Measurements from ENCODE around the gene LMAN2.

The LMAN2 gene

DNA sequence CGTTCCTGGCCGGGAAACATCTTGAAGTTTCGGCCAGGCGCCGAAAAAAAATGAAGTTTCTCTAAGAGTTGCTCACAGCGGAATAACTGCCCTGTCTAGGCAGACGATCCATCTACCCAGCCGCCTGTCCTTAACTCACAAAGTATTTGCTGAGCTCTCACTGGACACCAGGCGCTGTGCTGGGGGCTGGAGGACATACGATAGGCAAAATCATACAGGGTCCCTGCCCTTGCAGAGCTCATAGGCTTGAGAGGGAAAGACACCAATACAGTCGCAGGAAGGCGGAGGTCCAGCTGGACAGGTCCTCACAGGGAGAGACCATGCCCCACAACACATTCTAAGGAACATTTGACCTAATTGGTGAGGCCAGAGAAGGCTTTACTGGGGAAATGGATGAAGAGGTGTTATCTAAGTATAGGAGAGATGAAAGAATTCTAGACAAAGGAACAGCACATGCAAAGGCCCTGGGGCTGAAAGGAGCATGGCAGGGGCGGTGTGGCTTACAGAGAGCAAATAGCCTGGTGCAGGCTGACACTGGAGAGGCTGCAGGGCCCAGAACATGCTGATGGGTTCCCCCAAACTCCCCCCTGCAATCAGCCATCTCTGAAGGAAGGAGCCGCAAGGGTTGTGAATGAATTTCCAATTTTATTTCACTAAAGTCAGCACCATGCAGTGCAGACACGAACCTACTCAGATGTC, 37.8 kb downstream of the LMAN2 start:
- no peak for DNase-seq
- no peak for TF ChIP-seq CTCF (IDR thresholded peaks at IDR 0.05; ENCODE audit: low read depth, low read length)
- Histone ChIP-seq H3K4me3 (ENCODE audit: low read depth, low read length) (no peak overlapping the region), H3K4me1 (peaks cover 6% of the 10 kb centered on the region; the same call in 1 of the 2 replicates), H3K36me3 (peaks cover 2% of the 10 kb centered on the region; the same call in 1 of the 2 replicates), H3K27me3 (no peaks in the 10 kb centered on the region), H3K9me3 (no peaks in the 10 kb centered on the region)

GRCh38 chr5:177312649-177313181, 38.8 kb downstream of the LMAN2 start:
- TF ChIP-seq CTCF (IDR thresholded peaks at IDR 0.05; ENCODE audit: low read depth, low read length): no peak
- peaks cover 6% of the 10 kb centered on the region; the same call in 1 of the 2 replicates for H3K4me1 ChIP-seq
- peak overlapping the region; percentile 78 for H3K4me3 ChIP-seq (ENCODE audit: low read depth, low read length)
- no peaks in the 10 kb centered on the region for H3K27me3 ChIP-seq
- peaks cover 4% of the 10 kb centered on the region for H3K36me3 ChIP-seq
- no peaks in the 10 kb centered on the region for H3K9me3 ChIP-seq
- peak; percentile 49 for DNase-seq

- H3K4me1 ChIP-seq: peaks cover 6% of the 10 kb centered on the region; the same call in 1 of the 2 replicates
Observed at GRCh38 chr5:177311723-177312648, 39.5 kb downstream of the LMAN2 start, which contains the start of gene MXD3. Gene MXD3 (minus strand): TSS chr5:177311898. CDS start chr5:177311830, 68 bp downstream.

DNA sequence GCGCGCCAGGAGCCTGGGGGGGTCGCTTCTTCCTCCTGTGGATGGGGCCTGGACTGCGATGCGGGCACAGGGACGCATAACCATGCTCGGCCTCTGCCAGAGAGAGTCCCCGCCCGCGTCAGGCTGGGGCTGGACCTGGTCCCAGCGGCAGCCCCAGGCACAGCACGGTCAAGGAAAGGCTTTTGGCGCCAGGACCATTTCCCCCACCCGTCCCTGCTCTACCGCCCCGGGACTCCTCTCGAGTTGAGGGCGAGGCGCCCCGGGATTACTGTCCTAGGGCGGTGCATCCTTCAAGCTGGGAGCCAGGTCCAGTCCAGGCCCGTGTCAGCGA, 40.1 kb downstream of the LMAN2 start:
- peaks cover 6% of the 10 kb centered on the region; the same call in 1 of the 2 replicates for H3K4me1 ChIP-seq
- H3K36me3 ChIP-seq: peaks cover 15% of the 10 kb centered on the region
- no peaks in the 10 kb centered on the region for H3K9me3 ChIP-seq
- no peak for TF ChIP-seq CTCF (IDR thresholded peaks at IDR 0.05; ENCODE audit: low read depth, low read length)
- DNase-seq: peak; percentile 54
- H3K4me3 ChIP-seq (ENCODE audit: low read depth, low read length): peak overlapping the region; percentile 78
- no peaks in the 10 kb centered on the region for H3K27me3 ChIP-seq

More at GRCh38 chr5:177311723-177312648, 39.5 kb downstream of the LMAN2 start, which contains the start of gene MXD3:
- Histone ChIP-seq H3K4me3 (ENCODE audit: low read depth, low read length) (peak within 1 kb of the TSS; percentile 78), H3K36me3 (peaks cover 11% of the 10 kb centered on the region), H3K27me3 (no peaks in the 10 kb centered on the region), H3K9me3 (no peaks in the 10 kb centered on the region)
- TF ChIP-seq CTCF (IDR thresholded peaks at IDR 0.05; ENCODE audit: low read depth, low read length): no peak
- peak; percentile 100 for DNase-seq

DNA sequence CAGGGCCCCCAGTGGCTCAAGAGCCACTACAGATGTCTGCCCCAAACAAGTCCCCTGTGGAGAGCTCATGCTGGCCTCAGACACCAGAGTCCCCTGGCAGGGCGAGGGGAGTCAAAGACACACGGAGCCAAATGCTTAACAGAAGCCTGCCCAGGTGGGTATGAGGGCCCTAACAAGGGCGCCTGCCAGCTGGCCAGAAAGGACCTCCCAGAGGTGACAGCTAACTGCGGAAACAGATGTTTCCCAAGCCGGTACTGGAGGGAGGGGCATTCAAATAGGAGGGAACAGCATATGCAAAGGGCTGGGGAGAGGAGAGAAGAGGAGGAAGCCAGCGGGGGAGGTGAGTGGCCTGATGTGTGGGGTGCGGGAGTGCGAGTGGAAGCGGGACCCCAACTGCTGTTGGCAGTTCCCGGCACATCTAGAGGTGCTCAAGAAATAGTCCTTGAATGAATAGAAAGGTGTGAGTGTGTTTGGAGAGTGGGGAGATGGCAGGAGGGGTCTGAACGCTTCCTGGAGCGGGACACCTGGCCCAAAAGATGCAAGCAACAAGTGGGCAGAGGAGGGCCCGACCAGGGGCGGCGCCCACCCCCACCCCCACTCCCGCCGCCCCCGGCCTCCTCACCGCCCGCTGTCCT, 40.6 kb downstream of the LMAN2 start:
- TF ChIP-seq CTCF (IDR thresholded peaks at IDR 0.05; ENCODE audit: low read depth, low read length): no peak
- DNase-seq: no peak
- peaks cover 20% of the 10 kb centered on the region for H3K36me3 ChIP-seq
- peaks cover 6% of the 10 kb centered on the region; the same call in 1 of the 2 replicates for H3K4me1 ChIP-seq
- H3K27me3 ChIP-seq: no peaks in the 10 kb centered on the region
- no peaks in the 10 kb centered on the region for H3K9me3 ChIP-seq
- H3K4me3 ChIP-seq (ENCODE audit: low read depth, low read length): peak overlapping the region; percentile 78
